ENCODE measurements around the gene RGS7BP.

GRCh38 chr5:64506567-64507263, 900 bp downstream of the RGS7BP start:
- TF ChIP-seq CTCF (IDR thresholded peaks at IDR 0.05), result no peak
- no peak for TF ChIP-seq POLR2A (IDR thresholded peaks at IDR 0.05)
